NCI-H128 (cell line): ENCODE measurements around the gene ARHGEF10L.

Experiments used
- DNase-seq: peaks from one replicate; lab custom pipeline; 2025; ENCODE audit not compliant: unreplicated experiment; lab: John Stamatoyannopoulos, UW

ARHGEF10L gene

DNA sequence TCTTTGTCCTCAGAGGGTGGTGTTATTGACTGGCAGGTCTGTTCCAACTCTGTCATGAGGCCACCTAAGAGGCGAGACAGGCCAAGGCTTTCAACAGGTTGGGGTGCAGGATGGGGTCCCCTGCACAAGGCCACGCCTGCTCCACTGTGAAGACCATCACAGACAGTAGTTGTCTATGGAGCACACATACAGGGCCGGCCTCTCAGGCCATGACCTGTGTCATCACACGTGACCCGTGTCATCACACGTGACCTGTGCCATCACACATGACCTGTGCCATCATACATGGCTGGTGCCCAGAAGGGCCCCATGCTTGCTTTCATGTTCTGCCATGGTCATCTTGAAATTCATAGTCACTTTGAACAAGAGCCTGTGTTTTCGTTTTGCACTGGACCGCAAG is 91.9 kb downstream of the ARHGEF10L start:
- DNase-seq, result no peak

DNA sequence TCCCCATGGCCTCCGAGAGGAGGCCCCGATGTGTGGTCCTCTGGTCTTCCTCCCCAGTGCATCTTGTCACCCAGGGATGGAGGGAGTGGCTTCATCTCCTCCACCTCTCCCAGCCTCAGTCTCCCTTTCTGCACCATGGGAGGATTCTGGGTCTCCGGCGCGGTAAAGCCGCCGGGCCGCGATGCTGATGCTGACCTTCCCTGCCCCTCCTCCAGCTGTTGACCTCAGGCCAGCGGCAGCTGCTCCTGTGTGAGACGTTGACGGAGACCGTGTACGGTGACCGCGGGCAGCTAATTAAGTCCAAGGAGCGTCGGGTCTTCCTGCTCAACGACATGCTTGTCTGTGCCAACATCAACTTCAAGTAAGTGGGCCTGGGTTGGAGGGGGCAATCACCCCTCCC is 92.6 kb downstream of the ARHGEF10L start:
- DNase-seq, result no peak

DNA sequence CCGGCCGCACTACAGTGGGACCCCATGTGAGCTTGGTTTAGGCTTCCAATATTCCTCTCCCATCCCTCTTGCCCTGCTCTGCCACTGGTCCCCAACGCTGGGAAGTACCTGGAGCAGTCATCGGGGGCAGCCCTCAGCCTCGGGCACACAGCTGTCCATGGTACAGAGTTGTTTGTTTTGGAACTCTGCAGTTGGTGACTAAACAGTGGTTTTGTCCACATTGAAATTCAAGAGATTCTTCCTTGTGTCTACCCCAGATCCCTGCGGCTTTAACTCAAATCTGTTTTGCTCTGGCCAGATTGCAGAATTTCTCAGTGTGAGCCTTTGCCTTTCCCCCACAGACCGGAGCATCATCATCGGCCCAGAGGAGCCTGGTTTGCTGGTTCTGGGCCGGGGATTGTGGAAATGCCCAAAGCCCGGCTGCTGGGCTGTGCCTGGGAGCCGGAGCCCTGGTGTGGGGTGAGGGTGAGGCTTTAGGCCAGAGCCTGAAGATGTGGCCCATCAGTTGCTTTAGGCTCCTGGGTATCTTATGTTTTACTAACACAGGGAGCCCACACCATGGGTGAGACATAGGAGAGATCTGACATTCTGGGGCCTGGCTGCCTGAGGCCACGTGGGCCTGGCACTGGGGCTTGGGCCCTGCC is 93.2 kb downstream of the ARHGEF10L start:
- no peak for DNase-seq

DNA sequence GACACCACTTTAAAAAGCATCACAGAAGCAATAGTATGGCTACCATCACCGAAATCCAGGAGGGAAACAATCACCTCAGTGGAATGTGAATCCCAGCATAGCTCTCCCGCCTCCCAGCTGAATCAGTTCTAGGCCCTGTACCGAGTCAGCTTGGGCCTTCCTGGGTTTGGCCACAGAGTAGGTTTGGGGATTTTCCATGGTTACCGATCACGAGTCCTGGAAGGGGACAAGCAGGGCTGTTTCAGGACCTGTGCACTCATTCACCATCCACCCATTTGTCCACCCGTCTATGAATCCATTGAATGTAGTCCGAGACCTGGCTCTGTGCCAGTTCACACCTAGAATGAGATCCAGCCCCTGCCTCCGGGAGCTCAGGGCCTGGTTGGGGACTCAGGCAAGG is 94.2 kb downstream of the ARHGEF10L start:
- no peak for DNase-seq

DNA sequence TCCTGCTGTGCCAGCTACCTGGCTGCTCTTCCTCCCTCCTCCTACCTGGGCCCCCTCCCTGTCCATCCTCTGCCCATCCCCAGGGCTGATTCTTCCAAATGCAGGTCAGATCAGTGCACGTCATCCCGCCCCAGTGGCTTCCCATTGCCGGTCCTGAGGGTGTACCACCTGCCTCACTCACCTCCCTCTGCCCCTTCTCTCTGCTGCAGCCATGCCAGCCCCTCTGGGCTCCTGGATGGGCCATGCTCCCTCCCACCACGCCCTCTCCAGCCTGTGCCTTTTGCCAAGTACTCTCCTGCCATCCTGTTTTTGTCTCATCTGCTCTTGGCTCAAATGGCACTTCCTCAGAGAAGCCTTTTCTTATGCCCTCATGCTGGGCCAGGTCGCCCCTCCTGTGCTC is 95.8 kb downstream of the ARHGEF10L start:
- DNase-seq, result no peak

DNA sequence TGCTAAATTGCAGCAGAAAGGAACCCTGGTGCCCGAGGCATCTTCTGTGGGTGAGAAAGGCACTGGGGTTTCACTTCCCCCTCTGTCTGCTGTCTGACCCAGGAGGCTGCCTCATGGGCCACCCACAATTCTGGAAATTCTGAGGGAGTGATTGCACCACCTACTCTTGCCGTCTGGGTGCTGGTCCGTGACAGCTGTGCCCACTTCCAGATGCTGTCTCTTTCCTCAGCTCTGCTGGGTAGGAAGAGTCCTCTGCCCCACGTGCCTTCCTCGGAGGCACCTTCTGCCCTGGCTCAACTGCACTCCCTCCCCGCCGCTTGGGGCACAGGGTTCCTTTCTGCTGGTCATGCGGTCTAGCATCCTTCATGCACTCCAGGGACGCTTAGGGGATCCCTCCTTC is 96.3 kb downstream of the ARHGEF10L start:
- DNase-seq, result no peak

DNA sequence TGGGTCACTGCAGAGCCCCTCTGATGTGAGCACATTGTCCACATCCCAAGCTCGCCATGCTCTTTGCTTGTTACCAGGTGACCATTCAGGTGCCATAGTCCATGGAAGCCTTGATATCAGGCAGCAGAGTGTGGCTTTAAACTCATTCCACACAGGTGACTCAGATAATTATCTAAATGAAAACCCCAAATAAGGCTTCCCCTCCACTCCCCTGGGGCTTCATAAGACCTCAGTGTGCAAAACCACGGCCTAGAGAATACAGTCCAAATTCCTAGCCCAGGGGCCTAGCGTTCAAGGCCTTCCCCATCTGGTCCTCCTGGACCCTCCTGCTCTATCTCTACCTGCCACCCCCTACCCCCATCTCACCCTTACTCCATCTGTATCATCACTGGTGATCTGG is 97.1 kb downstream of the ARHGEF10L start:
- DNase-seq, result no peak

DNA sequence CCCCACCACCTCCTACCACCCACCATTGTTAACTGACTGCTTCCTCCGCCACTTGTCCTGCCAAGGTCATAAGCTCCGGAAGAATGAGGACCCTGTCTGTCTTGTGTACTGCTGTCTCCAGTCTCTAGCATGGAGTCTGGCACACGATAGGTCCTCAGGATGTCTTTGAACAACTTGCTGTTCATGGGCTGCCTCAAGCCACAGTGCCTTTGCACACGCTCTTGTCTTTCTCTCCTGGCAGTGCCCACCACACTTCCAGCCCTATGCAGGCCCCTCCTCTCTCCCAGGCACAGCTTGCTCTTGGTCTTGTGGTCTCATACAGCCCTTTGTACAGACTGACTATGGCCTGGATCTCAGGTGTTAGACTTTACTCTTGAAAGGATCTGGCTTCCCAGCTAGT is 97.6 kb downstream of the ARHGEF10L start:
- no peak for DNase-seq

DNA sequence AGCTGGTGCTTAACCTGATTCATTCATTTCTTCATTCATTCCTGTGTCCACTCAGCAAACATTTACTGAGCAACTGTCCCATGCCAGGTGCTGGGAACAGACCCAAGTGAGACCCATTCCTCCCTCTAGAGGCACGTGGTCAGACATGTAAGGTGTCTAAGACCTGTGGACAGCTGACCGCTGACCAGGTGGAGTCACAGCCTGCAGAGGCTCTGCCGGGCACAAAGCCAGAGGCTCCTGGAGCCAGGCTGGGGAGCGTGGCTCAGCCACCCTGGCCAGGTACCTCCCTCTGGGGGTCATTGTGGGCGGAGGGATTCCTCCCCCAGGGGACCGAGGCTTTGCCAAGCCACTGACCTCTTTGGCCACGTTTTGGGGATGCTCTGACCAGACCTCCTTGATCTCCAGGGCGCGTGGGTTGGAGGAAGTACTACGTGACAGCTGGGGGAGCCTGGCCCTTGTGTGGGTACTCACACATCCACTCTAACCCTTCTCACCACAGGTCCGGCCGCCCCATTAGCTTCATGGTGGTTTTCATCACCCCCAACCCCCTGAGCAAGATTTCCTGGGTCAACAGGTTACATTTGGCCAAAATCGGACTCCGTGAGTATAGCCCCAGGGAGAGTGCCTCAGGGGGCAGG is 100.3 kb downstream of the ARHGEF10L start:
- DNase-seq, result no peak

DNA sequence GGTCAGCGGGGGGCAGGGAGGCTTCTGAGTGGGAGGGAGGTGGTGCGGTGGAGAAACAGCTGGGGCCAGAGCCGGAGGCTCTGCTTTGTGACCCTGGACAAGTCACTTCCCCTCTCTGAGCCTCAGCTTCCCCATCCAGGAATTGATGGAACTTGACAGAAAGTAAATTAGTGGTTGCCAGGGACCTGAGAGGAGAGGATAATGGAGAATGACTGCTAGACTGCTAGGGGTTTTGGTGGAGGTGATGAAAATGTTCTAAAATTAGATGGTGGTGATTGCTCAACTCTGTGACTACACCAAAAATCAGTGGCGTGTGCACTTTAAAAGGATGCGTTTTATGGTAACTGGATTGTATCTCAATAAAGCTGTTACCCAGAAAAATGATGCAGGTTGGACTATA is 100.9 kb downstream of the ARHGEF10L start:
- no peak for DNase-seq

DNA sequence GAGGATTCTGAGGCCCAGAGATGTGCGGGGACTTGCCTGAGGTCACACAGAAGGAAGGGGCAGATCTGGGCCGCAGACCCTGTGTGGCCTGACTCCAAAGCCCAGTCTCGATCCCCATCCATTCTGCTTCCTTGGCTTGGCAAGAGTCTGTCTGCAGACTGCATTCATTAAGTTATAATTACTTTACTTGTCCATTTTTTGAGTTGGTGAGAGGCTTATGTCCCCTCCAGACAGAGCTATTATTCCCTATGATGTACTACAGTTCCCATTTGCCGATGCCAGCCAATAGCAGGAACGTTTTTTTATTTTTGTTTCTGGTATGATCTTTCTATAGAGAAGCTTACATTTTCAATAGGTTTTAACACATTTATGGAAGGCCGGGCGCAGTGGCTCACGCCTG is 101.5 kb downstream of the ARHGEF10L start:
- DNase-seq, result no peak

DNA sequence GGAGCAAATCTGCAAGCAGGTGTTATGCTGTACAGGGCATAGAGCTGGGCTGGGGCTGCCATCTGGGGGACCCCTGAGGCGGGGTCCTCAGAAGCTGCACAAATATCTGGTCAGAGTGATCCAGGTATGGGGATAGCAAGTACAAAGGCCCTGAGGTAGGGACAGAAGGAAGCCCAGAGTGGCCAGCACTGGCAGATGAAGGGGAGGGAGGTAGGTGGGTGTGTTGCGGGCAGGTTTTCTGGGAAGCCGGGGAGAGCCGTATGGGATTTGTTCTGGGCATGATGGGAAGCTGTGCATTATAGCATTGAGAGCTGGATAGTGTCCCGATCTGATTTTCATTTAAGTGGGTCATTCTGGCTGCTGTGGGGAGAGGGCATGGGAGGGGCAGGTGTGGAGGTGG is 102.7 kb downstream of the ARHGEF10L start:
- DNase-seq, result no peak

DNA sequence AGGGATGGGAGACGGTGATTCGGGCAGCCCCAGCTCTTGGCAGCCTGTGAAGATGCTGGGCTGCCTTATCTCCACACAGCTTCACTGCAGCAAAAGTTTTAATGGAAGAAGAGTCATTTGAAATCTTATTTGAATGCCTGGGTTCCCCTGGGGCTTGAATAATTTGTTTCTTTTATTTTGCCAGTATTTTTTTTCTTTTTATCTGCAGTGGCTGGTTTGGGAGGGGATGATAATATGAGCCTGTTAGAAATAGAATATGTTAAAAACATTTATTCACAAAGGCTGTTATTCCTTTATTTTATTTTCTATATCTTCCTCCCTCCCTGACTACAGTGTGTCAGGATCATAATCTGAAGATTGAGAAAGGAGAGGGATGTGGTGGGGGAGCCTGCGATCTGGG is 103.4 kb downstream of the ARHGEF10L start:
- DNase-seq, result no peak

DNA sequence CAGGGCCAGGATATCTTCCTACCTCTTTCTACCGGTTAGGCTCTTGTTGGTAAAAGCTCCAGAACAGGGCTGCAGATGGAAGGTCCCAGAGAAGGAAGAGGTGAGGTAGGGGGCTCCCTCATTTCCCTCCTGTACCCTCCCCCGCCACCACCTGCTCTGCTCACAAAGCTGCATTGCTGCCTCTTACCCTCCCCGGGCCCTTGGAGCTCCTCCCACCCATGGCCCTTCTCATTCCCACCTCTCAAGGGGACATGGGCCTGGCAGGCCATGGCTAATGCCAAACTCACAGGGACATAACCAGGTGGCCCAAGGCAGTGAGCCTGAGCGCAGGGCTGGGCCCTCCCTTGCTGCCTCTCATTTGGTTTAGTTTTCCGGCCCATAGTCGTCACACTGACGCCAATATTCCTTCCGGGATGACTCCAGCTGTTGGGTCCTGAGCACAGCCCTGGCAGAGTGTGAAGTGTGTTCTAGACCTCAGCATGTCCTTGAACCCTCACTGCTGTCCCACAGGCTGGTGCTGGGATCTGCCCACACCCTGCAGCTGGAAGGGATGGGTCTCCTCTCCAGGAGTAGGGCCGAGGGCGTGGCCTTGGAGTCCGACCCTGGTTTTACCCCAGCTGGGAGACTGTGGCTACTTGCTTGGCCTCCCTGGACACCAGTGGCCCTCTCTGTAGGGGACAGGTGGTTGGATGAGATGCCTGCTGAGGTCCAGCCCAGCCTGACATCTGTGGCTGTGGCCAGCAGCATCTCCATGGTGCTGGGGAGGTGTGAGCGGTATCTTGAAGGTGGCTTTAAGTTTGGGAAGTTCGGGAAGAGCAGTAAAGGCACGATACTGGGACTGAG is 104.6 kb downstream of the ARHGEF10L start:
- DNase-seq, result no peak

DNA sequence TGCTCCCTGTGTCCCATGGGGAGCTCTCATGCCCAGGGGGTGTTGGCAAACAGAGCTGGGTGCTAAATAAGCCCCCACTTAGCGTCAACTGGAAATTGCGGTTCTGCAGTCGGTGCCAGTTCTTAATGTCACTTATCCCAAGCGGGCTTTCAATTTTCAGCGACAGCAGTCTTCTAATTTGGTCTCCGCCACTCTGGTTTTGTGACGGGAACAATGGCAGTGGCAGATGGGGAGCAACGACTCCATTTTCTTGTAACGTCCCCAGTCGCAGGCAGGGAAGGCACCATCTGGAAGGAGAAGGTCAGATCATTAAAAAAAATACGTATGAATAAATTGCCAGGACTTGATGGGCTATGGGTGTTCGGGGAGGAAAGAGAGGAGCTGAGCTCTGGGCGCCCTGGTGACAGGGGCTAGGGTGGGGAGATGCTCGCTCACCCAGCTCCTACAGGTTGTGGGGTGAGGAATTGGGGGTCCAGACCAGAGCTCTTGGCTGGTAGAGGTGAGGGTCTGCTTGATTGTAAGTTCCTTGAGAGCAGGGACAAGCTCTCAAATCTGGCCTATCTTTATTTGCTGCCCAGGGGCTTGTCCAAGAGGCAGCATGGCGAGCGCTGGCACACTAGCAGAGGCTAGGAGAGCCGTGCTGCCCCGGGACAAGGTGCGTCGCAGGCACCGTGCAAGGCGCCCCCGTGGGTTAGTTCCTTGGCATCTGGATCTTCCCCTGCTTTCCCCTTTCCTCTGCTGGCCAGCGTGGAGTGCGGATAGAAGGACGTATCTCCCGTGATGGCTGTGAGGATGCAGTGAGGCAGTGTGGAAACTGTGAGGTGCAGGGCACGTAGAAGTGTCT is 105.8 kb downstream of the ARHGEF10L start:
- no peak for DNase-seq

DNA sequence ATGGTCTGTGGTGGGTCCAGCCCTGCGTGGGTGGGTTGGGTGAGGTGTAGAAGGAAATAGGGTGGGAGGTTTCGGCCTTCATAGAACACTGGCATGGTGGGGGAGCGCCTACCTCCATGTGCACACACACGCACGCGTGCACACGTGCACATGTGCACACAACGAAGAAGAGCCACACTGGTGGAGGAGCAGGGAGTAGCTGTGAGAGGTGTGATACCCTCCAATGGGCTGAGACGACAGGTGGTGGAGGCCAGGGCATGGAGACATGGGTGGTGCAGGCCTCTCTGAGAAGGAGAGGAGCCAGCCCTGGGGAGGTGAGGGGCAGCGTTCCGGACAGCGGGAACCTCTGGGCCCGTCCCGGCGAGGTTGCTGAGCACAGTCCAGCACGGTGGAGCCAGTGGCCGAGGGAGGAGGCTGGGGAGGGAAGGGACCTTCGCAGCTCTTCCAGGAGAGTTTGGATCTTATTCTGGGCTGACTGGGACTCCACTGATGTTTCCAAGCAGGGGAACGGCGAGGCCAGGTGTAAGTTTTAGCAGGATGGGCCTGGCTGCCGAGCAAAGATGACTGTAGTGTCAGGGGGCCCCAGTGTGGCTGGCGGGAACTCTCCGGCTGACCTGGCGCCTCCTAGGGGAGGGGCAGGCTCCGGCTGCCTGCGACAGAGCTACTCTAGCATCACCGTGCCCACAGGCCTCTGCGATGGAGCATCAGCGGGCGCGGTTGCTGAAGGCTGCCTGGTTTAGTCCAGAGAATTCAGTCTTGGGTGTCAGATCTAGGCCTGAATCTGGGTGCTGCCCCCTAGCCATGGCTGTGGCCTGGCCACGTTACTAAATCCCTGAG is 107.2 kb downstream of the ARHGEF10L start:
- DNase-seq, result no peak

DNA sequence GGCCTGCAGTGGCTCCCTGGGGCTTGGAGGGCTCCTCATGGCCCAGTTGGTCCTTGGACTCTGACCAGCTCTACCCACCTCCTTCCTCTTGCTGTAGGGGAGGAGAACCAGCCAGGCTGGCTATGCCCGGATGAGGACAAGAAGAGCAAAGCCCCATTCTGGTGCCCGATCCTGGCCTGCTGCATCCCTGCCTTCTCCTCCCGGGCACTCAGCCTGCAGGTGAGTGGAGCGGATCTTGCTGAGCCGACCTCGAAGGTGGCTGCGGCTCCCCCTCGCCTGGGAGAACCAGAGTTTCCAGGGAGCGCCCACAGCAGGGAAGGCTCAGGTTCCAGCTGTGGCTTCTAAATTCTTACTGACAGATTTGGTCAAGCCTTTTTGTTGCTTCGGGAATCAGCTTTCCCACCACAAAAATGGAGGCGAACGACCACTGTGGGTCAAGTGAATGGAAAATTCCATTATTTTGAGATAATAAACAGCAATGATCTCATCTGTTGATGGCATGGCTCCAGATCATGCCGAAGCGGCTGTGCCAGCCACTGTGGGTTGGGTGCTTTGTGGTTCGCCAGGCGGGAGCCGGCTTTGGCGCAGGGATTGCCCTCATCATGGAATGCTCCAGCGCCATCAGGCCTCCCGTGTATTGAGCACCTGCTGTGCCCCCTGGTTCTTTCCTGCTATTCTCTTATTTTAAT is 109.1 kb downstream of the ARHGEF10L start:
- no peak for DNase-seq

DNA sequence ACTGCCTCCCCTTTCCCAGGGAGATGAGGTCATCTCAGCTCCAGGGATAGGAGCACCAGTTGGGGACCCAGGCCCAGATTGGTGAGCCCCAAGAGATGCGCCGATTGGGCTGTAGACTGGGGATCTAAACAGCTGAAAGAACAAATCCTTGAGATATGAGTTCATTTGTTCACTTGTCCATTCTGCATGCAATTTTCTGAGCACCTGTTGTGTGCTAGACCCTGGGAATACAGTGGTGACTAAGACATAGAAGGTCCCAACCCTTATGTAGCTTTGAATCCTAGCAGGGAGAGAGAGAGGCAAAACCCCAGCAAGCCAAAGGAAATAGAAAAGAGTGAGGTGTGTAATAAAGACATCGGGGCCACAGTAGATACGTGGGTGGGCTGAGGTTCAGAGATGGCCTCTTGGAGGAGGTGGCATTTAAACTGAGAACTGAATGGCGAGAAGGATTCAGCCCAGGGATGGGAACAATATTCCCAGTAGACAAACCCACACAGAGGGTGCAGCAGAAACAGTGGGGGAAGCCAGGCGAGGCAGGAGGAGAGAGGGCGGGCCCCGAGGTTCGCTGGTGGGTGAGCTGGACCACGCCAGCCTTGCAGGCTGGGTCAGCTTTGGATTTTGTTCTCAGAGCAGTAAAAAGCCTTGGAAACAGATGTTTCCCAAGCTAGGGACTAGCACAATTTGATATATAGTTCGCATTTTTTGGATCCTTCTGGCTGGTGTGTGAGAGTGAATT is 110.0 kb downstream of the ARHGEF10L start:
- DNase-seq, result no peak

DNA sequence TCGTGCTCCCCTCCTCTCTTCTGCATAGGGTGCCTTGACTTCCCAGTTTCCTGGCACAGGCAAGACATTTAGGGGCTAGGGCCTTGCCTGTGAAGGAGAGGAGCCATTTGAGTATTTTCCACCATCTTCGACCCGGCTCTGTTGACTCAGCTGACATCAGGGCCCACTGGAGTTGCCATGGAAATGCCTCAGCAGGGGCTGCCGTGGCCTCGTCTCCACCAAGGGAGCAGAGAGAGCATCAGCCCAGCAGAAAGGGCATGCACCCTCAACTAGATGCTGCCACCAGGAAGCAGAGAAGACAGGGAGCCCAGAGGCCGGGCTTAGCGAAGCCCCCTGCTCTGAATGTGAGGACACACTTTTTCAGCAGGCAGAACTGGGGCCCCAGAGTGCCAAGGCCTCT is 113.8 kb downstream of the ARHGEF10L start:
- DNase-seq, result no peak
